Renal pelvis (tissue), 4 donors: Measurements from ENCODE around the gene DYNC1I2. TPM values are rescaled to one million over a fixed set of nuclear protein-coding genes. Genes with fewer than 3 reads are reported as not detected.

Experiments
- DNase-seq: peaks from one replicate; pipeline ENCODE4 v3.0.0-alpha.2; 2013
- polyA plus RNA-seq, 3 donors: library from polyadenylated mRNA; unstranded; fragments of 120-200 nt; gene quantifications; one replicate each; pipeline ENCODE4 v1.2.1, GENCODE V29; 2013; ENCODE audit not compliant: insufficient read length in 3 of 3

The DYNC1I2 gene
- polyA plus RNA-seq, 3 donors: 157 to 172 (median 170) TPM

GRCh38 chr2:171703574-171704347 lies 16.5 kb downstream of the DYNC1I2 start:
- DNase-seq: no peak

- DNase-seq: no peak
Observed at GRCh38 chr2:171706152-171706803, 19.0 kb downstream of the DYNC1I2 start.

DNA sequence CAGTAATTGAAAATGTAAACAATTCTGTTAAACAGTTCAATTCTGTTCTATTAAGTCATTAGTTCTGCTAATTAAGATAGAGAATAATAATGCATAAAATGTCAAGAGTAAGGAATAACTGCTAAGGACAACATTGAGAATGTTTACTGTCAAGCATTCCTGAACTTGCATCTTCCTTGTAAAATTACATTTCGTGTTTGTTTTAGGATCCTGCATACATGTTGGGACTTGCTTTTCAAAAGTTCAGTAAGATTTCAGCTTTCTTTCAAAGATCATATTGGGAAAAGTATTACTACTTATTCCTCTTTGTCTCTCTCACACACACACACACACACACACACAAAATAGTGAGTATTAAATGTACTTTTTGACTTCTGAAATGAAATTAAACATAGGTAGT lies 20.5 kb downstream of the DYNC1I2 start:
- DNase-seq: no peak

DNA sequence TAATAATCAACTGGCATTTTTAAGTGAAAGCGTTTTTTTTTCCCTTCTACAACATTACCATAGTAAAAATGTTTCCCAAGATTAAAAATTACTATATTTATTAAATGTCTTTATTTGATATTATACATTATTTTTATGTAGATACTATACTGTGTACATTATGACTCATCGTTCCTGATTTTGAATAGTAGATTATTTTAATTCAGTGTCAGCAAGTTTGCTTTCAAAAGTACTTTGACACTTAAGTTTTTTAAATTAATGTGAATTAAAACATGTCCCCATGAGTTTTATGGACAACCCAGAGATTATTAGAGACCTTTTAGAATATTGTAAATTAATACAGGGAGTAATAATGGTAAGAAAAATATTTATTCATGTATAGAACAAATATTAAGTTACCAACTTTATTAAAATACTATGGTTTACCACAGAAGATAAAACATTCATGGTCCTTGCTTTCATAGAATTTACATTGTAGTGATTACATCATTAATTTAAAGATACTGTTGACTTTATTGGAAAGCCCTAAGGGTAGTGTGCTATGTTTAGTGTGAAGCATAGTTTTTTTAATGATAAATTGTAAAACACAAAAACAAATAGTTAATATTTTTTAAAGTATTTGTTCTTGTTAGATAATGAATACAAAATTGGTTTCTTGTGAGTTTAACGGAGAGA lies 21.9 kb downstream of the DYNC1I2 start:
- DNase-seq: no peak

DNA sequence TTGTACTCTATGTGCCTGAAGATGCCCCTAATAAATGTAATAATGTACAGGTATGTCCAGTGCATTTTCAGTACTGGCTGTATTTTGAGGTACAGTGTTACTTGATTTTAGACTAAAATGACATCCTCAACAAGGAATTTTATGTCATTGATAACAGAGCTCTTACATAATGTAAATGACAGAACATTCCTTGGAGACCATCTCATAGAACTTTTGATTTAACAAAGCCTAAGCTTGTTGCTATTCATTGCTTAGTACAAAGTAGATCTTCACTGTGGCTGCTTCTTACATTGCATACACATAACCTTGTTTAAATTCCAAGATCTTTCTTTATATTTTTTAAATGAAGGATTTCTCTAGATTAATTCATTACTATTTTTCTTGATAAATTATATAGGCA lies 24.1 kb downstream of the DYNC1I2 start:
- DNase-seq: no peak

- DNase-seq: no peak
Observed at GRCh38 chr2:171712051-171712450, 24.8 kb downstream of the DYNC1I2 start.

GRCh38 chr2:171718720-171719119 lies 31.5 kb downstream of the DYNC1I2 start:
- no peak for DNase-seq

DNA sequence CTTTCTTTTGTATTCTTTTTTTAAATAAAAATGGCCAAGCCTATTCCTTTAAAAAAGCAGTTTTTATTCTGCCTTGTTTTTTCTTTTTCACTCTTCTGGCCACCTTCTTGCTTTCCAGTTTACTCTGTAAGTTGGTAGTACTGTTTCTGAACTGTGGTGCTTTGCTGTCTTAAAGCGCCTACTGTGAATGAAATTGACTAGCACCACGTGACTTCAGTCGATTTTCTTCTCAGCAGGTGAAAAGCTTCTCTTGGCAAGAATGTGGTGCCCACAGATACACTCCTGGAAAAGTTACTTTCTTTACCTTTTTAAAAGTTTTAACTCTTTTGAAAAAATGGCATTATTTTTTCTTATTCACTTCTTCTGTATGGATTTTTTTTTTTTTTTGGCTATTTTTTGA lies 32.4 kb downstream of the DYNC1I2 start:
- no peak for DNase-seq

GRCh38 chr2:171723716-171724683 lies 36.7 kb downstream of the DYNC1I2 start:
- DNase-seq: no peak

DNA sequence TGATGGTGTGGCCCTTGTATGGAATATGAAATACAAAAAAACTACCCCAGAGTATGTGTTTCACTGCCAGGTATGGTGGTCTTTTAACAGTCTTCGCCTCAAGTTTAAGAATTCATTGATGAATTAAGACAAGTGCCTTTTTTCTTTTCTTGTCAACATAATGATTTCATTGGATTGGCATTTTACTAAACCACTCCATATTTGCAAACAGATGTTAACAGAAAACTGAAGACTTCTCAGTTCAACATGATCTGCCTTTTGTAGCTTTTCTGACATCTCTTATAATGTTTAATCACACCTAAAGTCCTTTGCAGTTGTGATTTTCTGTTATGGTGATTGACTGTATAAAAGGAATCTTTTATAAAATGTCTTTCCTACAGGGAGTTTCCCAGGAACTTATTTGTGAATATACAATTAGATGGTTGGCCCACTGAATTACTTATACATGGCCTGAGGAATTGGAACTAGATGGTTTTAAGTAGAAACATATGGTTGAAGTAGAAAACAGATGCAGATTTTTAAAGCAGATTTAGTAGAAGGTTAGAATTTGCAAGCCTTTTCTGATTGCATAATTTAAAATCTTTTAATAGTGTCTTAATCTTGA lies 39.7 kb downstream of the DYNC1I2 start:
- DNase-seq: no peak

DNA sequence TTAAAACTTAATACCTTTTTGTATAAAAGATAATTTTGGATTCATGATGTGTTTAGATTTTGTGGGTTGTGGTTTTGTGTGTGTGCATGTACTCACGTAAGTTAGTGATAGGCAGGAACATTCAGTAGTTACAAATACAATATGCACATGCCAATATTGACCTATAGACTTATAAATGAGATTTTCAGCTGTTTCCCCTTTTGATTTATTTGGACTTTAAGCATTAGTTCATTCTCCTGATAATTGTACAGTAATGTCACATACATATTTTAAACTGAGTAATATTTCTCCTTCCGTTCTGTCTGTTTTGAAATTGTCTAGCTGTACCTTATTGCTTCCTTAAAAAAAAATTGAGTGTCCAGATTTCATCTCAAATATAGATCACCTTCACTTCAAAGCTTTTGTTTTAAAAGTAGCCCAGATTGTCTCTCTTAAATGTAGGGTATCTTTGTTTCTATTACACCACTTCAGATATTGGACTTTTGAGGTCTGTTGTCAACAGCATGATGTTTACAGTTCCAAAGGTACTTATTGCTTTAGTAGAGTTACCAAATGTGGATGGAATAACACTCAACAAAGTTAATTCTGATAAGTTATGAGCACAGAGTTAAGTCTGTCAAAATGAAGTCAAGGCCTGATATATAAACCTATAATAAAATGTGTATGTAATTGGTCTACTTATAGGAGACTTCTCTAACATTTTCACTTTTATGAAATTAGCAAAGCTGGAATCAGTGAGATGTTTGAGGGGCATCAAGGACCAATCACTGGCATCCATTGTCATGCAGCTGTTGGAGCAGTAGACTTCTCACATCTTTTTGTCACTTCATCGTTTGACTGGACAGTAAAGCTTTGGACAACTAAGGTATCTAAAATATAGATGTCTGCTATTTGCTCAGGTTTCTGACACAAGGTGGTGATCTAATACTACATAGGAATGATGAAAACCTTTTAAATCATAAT lies 42.0 kb downstream of the DYNC1I2 start:
- no peak for DNase-seq

DNA sequence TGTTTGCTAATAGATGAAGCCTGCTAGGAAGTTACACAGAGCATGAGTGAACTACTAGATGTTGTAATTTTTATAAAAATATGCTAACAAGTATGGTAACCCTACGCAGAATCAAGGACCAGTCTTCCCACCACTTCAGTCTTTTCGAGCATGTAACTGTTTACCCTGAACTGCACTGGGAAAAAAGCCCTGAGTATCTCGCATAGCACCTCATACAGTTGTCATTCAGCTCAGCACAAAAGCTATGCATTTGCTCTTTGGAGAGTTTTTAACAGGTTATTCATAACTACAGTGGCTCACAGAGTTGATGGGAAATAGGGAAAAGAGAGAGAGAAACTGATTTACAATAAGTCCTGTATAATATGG lies 42.7 kb downstream of the DYNC1I2 start:
- DNase-seq: no peak

- DNase-seq: no peak
Observed at GRCh38 chr2:171735991-171736710, 48.9 kb downstream of the DYNC1I2 start.

GRCh38 chr2:171741189-171741588 lies 53.9 kb downstream of the DYNC1I2 start:
- DNase-seq: no peak

GRCh38 chr2:171742760-171743159 lies 55.5 kb downstream of the DYNC1I2 start:
- DNase-seq: no peak

GRCh38 chr2:171745141-171745540 lies 57.9 kb downstream of the DYNC1I2 start:
- no peak for DNase-seq

DNA sequence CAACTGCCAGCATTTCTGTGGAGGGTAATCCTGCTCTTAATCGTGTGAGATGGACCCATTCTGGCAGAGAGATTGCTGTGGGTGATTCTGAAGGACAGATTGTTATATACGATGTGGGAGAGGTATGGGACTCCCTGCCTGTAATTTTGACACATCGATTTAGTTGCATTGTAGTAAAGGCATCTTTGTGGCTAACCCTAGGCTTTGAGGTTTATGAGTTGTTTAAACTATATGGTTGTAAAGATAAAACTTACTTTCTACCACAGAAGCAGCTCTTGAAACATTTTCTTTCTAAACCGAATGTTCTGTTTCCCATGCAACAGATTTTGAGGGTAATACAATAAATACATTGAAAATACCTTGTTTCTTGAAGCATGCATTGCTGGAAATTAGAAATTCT lies 58.5 kb downstream of the DYNC1I2 start:
- no peak for DNase-seq

DNA sequence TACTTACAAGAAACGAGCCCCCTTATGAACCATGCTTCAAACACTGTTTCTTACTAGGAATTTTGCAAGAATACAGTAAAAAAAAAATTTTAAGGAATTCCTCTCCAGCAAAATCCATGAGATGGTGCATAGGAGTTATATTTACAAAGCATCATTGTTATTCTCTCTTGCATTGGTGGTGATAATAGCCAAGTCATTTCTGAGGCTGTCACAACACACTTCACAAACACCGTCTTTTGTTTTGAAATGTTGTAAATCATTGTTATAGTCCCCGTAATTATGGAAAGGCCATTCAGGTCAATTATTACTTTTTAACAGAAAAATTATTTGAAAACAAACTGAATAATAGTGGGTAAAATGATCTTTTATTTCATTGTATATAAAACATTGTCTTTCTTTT lies 60.1 kb downstream of the DYNC1I2 start:
- no peak for DNase-seq

GRCh38 chr2:171754254-171754939 lies 67.1 kb downstream of the DYNC1I2 start:
- DNase-seq: no peak
